GOT3 (cell line): ENCODE measurements around the gene FBLN1.
"Not testable (repeated sequence)": the region's sequence is repeated elsewhere in the genome, so short reads cannot be mapped to it uniquely, and the experiment has no call there.

Source experiments
- DNase-seq: peaks from one replicate; lab custom pipeline; 2025; ENCODE audit warnings: mixed read lengths; lab: John Stamatoyannopoulos, UW

FBLN1 gene, protein sequence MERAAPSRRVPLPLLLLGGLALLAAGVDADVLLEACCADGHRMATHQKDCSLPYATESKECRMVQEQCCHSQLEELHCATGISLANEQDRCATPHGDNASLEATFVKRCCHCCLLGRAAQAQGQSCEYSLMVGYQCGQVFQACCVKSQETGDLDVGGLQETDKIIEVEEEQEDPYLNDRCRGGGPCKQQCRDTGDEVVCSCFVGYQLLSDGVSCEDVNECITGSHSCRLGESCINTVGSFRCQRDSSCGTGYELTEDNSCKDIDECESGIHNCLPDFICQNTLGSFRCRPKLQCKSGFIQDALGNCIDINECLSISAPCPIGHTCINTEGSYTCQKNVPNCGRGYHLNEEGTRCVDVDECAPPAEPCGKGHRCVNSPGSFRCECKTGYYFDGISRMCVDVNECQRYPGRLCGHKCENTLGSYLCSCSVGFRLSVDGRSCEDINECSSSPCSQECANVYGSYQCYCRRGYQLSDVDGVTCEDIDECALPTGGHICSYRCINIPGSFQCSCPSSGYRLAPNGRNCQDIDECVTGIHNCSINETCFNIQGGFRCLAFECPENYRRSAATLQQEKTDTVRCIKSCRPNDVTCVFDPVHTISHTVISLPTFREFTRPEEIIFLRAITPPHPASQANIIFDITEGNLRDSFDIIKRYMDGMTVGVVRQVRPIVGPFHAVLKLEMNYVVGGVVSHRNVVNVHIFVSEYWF

DNA sequence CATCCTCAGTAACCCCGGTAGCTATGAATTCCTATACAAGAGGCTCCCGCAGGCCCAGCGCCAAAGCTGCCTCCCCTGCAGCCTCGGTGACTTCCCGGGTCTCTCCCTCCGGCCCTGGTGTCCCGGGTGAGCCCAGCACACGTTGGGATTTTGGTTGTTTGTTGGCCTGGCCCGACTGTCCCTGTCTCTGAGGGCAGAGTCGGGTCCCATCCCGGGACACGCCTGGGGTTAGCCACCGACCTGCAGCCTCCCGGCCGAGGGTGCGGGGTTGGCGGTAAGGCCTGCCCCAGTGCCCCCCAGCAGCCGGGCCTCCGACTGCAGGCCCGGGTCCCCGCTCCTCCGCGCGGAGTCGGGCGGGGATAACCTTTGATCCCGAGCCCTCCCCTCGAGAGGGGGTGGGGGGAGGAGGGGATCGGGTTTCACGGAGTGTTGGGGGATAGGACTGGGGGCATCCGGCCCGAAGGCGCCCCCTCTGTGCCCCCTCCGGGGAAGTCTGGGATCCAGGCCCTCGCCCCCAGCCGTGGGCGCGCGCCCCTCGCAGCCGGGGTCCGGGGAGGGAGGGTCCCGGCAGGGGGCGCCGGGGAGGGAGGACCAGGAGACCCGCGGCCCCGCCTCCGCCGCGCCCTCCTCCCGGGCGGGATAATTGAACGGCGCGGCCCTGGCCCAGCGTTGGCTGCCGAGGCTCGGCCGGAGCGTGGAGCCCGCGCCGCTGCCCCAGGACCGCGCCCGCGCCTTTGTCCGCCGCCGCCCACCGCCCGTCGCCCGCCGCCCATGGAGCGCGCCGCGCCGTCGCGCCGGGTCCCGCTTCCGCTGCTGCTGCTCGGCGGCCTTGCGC, at the start of gene FBLN1:
FBLN1 (plus strand) TSS at position 669 of the 835 bp plus-strand sequence; CDS start at position 772, 103 bp downstream.
- DNase-seq: no peak

DNA sequence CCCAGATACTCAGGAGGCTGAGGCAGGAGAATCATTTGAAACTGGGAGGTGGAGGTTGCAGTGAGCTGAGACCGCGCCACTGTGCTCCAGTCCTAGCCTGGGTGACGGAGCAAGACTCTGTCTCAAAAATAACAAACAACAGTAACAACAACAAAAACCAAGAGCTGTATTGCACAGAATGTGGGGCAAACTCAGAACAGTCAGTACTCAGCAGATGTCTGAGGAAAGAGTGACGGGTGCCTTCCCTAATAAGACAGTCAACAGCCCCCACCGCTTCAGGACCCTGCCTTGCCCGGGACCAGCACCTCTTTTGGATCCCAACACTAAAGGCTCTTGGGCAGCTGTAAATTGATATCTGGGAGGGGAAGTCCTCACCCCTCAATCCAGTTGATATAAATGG, 48.9 kb upstream of the FBLN1 start:
- DNase-seq: no peak

DNA sequence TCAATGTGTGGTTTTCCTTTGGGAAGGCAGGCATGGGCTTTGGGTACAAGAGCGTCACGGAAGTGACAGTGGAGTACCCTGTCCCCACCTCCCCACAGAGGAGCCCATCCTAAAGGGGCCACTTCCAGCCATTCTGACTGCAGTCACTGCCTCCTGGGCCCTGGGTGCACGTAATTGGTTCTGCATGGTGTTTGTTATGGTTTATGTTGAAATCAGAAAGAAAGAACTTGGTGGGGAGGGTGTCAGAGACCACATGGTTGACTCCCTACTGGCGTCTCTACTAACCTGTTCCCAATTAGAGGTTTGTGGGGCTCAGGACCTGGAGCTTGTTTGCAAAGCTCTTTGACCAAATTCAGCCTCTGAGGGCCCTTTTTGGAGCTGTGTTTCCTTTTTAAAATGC, 48.4 kb upstream of the FBLN1 start:
- no peak for DNase-seq

DNA sequence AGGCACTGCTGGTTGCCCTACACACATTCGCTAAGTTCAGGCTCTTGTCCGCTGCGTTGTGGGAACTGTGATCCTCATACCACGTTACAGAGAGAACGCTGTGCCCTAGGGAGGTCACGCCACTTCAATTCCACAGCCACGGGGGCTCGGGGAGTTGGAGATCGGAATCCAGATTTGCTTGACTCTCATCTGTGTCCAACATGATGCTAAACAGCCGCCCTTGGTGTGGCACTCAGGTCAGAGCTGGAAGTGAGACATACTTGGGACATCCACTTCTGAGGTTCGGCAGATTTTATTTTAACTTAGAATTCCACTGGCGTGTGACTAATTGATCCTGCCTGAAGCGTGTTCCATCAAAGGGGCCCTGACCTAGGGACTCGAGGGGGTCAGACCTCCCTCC, 47.5 kb upstream of the FBLN1 start:
- no peak for DNase-seq

DNA sequence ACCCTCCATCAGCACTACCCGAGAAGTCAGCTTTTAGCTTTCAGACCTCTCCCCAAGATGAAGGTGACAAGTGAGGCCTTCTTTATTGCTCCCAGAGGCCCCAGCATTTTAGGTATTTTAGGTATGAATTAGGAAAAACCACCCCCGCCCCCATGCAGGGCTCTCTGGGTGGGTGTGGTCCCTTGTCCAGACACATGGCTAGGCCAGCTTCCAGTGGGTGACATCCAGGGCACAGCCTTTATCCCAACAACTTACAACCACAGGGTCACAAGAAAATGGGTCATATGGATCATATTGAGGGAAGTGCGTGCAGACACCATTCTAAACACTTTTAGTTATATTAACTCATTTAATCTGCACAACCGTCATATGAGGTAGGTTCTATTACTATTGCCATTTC, 47.1 kb upstream of the FBLN1 start:
- no peak for DNase-seq

DNA sequence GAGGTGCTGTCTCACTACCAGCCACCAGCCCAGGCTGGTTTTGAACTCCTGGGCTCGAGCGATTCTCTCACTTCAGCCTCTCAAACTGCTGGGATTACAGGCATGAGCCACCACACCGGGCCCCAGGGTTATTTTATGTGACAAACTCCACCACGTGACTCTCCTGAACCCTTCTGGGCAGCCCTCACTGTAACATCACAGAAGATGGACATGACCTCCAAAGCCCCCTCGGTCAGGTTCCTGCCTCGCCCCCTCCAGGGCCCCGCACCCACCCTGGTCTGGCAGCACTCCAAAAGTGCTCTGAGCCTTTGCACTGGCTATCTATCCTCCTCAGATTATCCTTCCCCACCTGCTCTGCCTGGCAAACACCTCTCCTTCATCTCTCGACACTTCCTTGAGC, 45.9 kb upstream of the FBLN1 start:
- no peak for DNase-seq

DNA sequence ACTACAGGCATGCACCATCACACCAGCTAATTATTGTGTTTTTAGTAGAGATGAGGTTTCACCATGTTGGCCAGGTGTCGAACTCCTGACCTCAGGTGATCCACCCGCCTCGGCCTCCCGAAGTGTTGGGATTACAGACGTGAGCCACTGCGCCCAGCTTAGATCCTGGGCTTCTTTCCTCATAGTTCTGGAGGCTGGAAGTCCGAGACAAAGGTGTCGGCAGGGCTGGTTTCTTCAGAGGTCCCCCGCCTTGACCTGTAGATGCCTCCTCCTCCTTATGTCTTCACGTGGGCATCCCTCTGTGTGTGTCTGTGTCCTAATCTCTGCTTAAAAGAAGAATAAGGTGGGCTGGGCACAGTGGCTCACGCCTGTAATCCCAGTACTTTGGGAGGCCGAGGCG, 44.2 kb upstream of the FBLN1 start:
- no peak for DNase-seq

DNA sequence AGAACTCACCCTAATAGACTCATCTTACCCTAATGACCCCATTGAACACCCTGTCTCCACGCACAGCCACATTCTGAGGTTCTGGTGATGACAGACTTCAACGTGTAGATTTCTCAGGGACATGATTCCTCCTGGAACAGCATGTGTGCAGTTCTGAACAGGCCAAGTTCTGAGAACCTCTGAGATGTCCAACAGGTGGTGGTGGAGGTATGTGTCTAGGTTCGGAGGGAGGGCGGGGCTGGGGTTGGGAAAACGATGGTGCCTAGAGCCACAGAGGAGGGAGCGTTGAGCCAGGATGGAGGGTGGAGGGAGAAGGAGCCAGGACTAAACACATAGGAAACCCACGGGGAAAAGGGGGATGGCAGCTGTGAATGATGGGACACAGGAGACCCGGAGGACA, 43.4 kb upstream of the FBLN1 start:
- DNase-seq: no peak

DNA sequence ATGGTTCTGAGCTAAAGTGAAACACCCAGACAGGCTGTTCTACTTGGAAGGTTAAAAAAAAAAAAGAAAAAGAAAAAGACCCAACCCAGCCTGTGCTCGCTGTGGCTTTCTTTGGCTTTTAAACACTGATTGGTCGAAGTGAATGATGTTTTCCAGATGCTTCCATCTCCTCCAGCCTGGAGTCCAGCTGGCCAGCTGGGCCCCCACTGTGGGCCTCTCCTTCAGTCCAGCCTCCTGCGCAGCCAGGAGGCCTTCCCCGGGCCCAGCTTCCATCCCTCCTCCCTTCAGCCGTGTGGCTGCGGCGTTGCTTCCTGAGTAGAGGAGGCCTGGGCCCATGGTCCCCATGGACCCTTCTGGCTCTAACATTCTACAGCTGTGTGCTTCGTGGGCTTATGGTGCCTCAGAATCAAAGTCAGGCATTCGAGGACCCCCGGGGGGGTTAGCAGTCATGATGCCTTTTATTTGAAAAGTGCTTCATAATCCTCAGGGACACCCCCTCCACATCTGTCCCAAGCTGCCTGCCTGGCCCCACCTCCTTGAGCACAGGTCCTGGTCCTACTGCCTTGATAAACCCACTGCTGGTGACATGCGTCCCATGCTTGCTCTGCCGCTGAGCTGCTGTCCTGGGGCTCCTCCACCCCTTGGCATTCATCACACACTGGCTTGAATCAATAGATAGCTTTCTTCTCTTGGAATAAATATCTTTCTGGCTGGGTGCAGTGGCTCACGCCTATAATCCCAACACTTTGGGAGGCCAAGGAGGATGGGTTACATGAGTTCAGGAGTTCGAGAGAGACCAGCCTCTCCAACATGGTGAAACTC, 42.2 kb upstream of the FBLN1 start:
- no peak for DNase-seq

DNA sequence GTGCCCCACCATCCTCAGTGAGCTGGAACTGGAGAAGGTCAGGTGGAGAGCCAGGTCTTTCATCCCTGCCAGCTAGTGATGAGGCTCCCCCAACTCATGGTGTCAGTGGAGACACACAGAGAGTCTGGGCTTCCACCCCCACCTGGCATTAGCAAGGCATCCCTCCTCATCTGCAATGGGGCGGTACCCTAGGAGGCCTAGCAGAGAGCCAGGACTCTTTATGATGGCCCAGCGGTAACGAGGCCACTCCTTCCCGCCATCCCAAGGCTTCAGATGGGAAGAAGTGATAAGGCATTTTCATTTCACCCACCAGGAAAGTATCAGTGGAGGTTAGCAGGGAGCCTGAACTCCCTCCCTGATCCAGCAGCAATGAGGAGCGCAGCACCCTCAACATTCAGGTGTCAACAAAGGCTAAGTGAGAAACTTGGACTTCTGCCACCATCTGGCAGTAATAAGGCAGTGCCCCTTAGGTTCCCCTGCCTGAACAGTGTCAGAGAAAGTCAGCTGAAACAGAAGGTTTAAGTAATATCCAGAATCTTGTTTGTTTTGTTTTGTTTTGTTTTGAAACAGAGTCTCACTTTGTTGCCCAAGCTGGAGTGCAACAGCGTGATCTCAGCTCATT, 40.5 kb upstream of the FBLN1 start:
- DNase-seq: no peak

DNA sequence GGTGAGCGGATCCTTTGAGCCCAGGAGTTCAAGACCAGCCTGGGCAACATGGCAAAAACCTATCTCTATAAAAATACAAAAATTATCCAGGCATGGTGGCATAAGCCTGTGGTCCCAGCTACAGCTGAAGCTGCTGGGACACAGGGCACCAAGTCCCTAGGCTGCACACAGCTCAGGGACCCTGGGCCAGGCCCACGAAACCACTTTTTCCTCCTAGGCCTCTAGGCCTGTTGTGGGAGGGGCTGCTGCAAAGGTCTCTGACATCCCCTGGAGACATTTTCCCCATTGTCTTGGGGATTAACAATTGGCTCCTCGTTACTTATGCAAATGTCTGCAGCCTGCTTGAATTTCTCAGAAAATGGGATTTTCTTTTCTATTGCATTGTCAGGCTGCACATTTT, 39.0 kb upstream of the FBLN1 start:
- not testable (repeated sequence) for DNase-seq

DNA sequence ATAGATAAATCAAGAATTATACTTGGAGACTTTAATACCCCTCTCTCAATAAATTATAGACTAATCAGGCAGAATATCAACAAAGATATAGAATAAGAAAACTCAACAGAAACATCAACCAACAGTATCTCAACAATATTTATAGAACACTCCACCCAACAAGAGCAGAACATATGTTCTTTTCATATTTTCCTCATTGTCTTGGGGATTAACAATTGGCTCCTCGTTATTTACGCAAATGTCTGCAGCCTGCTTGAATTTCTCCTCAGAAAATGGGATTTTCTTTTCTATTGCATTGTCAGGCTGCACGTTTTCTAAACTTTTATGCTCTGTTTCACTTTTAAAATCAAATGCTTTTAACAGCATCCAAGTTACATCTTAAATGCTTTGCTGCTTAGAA, 37.0 kb upstream of the FBLN1 start:
- DNase-seq: no peak

DNA sequence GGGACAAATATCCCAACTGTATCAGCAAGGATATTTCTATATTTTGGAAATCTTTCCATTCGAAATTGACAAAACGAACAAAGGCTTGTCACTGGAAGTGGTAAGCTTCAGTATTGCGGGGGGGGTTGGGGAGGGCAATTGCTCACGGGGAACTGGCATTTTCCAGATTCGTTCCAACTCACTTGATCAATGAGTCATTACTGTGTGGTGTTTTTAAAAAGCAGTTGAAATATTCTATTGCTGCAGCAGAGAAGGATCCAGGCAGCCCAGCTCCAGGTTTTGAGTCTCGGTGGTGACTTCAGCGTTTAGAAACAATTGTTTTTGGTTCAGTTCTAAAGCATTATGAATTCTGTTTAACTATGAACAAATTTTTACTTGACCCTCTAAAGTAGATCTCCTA, 33.8 kb upstream of the FBLN1 start:
- DNase-seq: no peak

DNA sequence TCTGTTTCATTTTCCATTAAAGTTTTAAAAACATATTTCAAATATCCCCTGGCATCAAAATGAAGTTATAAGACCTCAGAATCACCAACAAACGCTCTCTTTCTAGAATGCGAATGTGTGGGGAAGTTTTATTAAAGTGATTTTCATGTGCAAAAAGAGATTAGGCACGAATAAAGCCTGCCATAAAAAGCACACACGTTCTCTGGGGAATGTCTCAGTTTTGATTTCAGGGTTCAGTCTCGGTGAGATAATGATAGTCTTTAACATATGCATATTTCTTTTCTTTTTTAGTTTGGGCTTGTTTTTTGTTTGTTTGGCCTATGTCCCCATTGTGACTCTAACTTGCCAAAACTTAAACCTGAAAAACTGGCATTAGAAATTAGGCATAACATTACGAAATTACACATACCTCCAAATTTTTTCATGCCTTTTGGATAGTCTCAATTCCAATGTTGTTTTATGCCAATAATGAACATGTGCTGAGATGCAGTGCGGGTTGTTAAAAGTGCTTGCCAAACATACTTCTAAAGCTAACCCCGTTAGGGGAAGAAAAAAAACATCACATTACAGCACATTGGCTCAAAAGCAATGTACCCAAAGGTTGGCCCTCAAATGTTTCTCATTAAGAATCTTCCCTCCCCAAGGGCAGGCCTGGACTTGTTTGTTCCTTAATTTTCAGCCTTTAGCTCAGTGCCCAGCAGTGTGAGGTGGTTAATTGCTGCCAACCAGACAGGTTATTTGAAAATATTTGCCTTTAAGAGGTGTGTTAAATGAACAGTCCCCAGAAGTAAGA, 33.2 kb upstream of the FBLN1 start:
- DNase-seq: no peak

DNA sequence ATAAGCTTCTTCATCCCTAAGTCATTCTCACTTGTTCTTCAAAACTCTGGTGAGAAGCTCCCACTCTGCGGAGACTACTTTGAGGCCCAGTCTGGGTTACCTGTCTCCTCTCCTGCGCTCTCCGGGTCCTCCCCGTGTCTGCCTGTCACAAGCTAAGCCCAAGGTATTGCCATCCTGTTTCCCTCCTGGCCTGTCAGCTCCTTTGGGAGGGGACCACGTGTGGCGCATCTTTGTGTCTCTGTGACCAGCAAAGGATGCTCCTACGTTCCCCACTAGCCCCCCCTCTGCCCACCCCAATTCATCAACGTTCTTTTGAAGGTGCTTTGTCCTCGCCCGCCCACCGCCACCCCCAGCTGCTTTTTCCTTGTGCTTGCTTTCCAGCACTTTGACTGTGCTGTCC, 31.8 kb upstream of the FBLN1 start:
- DNase-seq: no peak

DNA sequence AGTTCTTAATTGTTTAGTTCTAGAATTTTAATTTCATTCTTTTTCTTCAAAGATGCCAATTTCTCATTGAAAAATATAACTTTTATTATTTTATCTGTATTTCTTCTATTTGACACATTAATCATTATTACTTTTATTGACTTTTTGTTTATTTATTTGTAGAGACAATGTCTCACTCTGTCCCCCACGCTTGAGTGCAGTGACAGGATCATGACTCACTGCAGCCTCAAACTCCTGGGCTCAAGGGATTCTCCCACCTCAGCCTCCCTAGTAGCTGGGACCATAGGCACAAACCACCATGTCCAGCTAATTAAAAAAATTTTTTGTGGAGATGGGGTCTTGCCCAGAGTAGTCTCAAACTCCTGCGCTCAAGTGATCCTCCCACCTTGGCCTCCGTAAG, 30.3 kb upstream of the FBLN1 start:
- no peak for DNase-seq

DNA sequence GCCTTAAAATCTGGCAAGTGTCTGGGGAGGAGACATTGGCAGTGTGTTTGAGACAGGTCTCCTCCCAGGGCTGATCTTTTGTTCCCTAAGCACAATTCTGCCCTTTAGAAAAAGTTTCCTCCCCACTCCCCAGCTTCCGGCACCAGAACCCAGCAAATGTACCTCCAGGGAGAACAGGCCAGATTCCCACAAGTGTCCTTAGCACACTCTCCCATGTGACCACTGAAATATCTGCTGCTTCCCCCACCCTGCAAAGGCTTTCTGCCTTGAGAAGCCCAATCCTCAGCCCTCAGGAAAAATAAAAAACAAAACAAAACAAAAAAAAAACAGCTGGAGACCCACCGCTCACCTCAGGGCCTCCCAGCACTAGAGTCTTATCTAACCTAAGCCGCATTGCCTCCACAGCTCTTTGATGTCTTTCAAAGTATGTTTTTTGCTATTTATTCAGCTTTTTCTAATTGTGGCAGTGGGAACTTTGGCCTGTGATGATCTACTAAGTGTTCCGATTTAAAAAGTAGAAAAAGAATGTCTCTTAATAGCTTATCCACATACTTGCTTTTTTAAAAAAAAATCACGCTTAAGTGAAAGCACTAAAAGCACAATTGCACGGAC, 29.0 kb upstream of the FBLN1 start:
- no peak for DNase-seq

DNA sequence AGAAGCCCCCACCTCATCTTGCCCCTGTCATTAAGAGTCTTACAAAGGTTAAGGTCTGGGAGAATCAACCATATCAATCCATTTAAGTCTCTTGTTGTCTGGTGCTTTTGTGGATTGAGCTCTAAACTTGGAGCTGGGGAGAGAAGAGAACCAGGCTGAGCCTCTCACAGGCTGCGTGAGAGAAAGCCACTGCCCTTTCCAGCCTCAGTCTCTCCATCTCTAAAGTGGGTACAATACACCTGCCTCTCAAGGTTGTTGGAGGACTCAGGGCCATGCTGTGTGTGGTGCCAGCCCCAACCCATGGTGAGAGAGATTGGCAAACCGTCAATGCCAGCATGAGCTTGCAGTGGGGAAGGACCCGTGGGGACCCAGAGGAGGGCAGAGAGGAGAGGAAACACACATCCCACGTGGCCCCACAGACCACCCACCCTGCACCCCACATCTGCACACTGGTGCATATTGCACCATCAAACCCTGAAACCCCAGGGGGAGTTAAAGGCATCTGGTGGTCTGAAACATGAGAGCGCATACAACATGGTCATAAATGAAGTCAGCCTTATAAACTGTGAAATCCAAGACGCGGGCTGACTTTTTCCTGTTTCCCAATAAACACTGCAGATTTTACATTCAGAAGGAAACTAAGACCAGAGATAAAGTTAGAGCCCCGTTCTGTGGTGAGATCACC, 27.5 kb upstream of the FBLN1 start:
- DNase-seq: no peak

DNA sequence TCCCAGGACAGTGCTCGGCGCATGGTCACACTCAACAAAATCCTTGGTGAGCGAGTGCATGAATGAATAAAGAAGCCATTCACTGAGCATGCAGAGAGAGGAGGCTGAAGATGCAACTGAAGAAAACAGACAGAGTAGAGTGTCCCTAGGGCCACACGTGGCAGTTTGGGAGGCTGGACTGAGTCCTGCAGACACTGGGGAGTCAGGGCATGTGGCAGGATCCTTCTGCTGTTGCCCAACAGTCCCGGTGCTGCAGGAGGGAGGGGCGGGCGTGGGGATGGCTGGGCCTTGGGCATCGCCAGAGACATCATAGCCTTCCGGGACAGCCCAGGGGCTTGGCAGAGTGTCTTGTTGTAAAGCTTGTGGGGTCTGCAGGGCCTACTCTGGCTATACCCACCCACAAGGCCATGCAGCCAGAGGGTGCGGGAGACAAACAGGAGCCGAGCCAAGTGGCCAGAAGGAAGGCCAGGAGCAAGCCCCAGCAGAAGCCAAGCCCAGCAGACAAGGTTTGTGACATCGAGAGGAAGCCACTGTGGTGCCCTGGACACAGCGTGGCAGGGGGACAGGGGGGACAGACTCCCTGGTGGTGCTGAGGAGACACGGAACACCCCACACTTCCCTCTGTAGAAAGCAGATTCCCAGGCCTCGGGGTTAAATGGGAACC, 26.7 kb upstream of the FBLN1 start:
- no peak for DNase-seq
